ENCODE data around the gene ATG16L1.

ATG16L1 gene

GRCh38 chr2:233251306-233252116, at the start of gene ATG16L1:
TSS of gene ATG16L1 (plus strand) at chr2:233251673. CDS start at chr2:233251828, 155 bp downstream.
- Mint-ChIP-seq H3K27me3 (ENCODE audit: low read depth) (no peaks in the 10 kb centered on the region), H3K36me3 (ENCODE audit: low read depth) (peaks cover 25% of the 10 kb centered on the region), H3K4me1 (ENCODE audit: low read depth) (peaks cover 59% of the 10 kb centered on the region), H3K4me3 (peak within 1 kb of the TSS; percentile 91), H3K9me3 (no peaks in the 10 kb centered on the region), H3K27ac (peak within 1 kb of the TSS; percentile 97)

GRCh38 chr2:233202531-233202944, 48.9 kb upstream of the ATG16L1 start:
- H3K9me3 Mint-ChIP-seq, result peaks cover 4% of the 10 kb centered on the region
- peak overlapping the region; percentile 31 for H3K27ac Mint-ChIP-seq
- H3K4me3 Mint-ChIP-seq, result no peak overlapping the region
- H3K36me3 Mint-ChIP-seq (ENCODE audit: low read depth), result peaks cover 47% of the 10 kb centered on the region
- H3K27me3 Mint-ChIP-seq (ENCODE audit: low read depth), result no peaks in the 10 kb centered on the region
- H3K4me1 Mint-ChIP-seq (ENCODE audit: low read depth), result no peaks in the 10 kb centered on the region

GRCh38 chr2:233203060-233203459, 48.4 kb upstream of the ATG16L1 start:
- Mint-ChIP-seq H3K9me3 (peaks cover 4% of the 10 kb centered on the region), H3K4me3 (no peak overlapping the region), H3K27ac (peak overlapping the region; percentile 31), H3K36me3 (ENCODE audit: low read depth) (peaks cover 47% of the 10 kb centered on the region), H3K4me1 (ENCODE audit: low read depth) (no peaks in the 10 kb centered on the region), H3K27me3 (ENCODE audit: low read depth) (no peaks in the 10 kb centered on the region)

- Mint-ChIP-seq H3K4me1 (ENCODE audit: low read depth) (no peaks in the 10 kb centered on the region), H3K36me3 (ENCODE audit: low read depth) (peaks cover 47% of the 10 kb centered on the region), H3K4me3 (no peak overlapping the region), H3K27ac (no peak overlapping the region), H3K9me3 (peaks cover 4% of the 10 kb centered on the region), H3K27me3 (ENCODE audit: low read depth) (no peaks in the 10 kb centered on the region)
Measured at GRCh38 chr2:233204286-233204936, 47.1 kb upstream of the ATG16L1 start.

GRCh38 chr2:233208382-233209116, 42.9 kb upstream of the ATG16L1 start:
- H3K36me3 Mint-ChIP-seq (ENCODE audit: low read depth), result peaks cover 25% of the 10 kb centered on the region

GRCh38 chr2:233209117-233209532, 42.3 kb upstream of the ATG16L1 start:
- Mint-ChIP-seq H3K4me1 (ENCODE audit: low read depth) (no peaks in the 10 kb centered on the region), H3K4me3 (no peak overlapping the region), H3K36me3 (ENCODE audit: low read depth) (peaks cover 19% of the 10 kb centered on the region), H3K27ac (no peak overlapping the region), H3K27me3 (ENCODE audit: low read depth) (no peaks in the 10 kb centered on the region), H3K9me3 (no peaks in the 10 kb centered on the region)

More at GRCh38 chr2:233208382-233209116, 42.9 kb upstream of the ATG16L1 start:
- no peaks in the 10 kb centered on the region for H3K9me3 Mint-ChIP-seq
- H3K4me3 Mint-ChIP-seq, result no peak overlapping the region
- no peaks in the 10 kb centered on the region for H3K27me3 Mint-ChIP-seq (ENCODE audit: low read depth)
- no peaks in the 10 kb centered on the region for H3K4me1 Mint-ChIP-seq (ENCODE audit: low read depth)
- H3K27ac Mint-ChIP-seq, result no peak overlapping the region

- peaks cover 18% of the 10 kb centered on the region for H3K36me3 Mint-ChIP-seq (ENCODE audit: low read depth)
- H3K9me3 Mint-ChIP-seq, result no peaks in the 10 kb centered on the region
- H3K27me3 Mint-ChIP-seq (ENCODE audit: low read depth), result no peaks in the 10 kb centered on the region
- peak overlapping the region; percentile 1 for H3K27ac Mint-ChIP-seq
- H3K4me3 Mint-ChIP-seq, result no peak overlapping the region
- H3K4me1 Mint-ChIP-seq (ENCODE audit: low read depth), result no peaks in the 10 kb centered on the region
Measured at GRCh38 chr2:233209533-233210171, 41.8 kb upstream of the ATG16L1 start.

GRCh38 chr2:233210281-233210680, 41.2 kb upstream of the ATG16L1 start:
- Mint-ChIP-seq H3K9me3 (no peaks in the 10 kb centered on the region), H3K27ac (peak overlapping the region; percentile 58), H3K4me1 (ENCODE audit: low read depth) (no peaks in the 10 kb centered on the region), H3K27me3 (ENCODE audit: low read depth) (no peaks in the 10 kb centered on the region), H3K4me3 (no peak overlapping the region), H3K36me3 (ENCODE audit: low read depth) (peaks cover 16% of the 10 kb centered on the region)

- H3K36me3 Mint-ChIP-seq (ENCODE audit: low read depth), result peaks cover 16% of the 10 kb centered on the region
- H3K27me3 Mint-ChIP-seq (ENCODE audit: low read depth), result no peaks in the 10 kb centered on the region
- no peaks in the 10 kb centered on the region for H3K9me3 Mint-ChIP-seq
- no peaks in the 10 kb centered on the region for H3K4me1 Mint-ChIP-seq (ENCODE audit: low read depth)
- no peak overlapping the region for H3K27ac Mint-ChIP-seq
- no peak overlapping the region for H3K4me3 Mint-ChIP-seq
Measured at GRCh38 chr2:233210843-233211547, 40.5 kb upstream of the ATG16L1 start.

- Mint-ChIP-seq H3K4me1 (ENCODE audit: low read depth) (no peaks in the 10 kb centered on the region), H3K27ac (no peak overlapping the region), H3K36me3 (ENCODE audit: low read depth) (peaks cover 16% of the 10 kb centered on the region), H3K27me3 (ENCODE audit: low read depth) (no peaks in the 10 kb centered on the region), H3K9me3 (no peaks in the 10 kb centered on the region), H3K4me3 (no peak overlapping the region)
Measured at GRCh38 chr2:233211548-233211895, 40.0 kb upstream of the ATG16L1 start.

- H3K4me1 Mint-ChIP-seq (ENCODE audit: low read depth), result no peaks in the 10 kb centered on the region
- H3K9me3 Mint-ChIP-seq, result no peaks in the 10 kb centered on the region
- H3K27ac Mint-ChIP-seq, result no peak overlapping the region
- H3K27me3 Mint-ChIP-seq (ENCODE audit: low read depth), result no peaks in the 10 kb centered on the region
- H3K4me3 Mint-ChIP-seq, result no peak overlapping the region
- H3K36me3 Mint-ChIP-seq (ENCODE audit: low read depth), result peaks cover 8% of the 10 kb centered on the region
Measured at GRCh38 chr2:233213011-233213410, 38.5 kb upstream of the ATG16L1 start.

- H3K4me1 Mint-ChIP-seq (ENCODE audit: low read depth), result no peaks in the 10 kb centered on the region
- no peak overlapping the region for H3K4me3 Mint-ChIP-seq
- no peaks in the 10 kb centered on the region for H3K27me3 Mint-ChIP-seq (ENCODE audit: low read depth)
- H3K9me3 Mint-ChIP-seq, result no peaks in the 10 kb centered on the region
- peaks cover 8% of the 10 kb centered on the region for H3K36me3 Mint-ChIP-seq (ENCODE audit: low read depth)
- H3K27ac Mint-ChIP-seq, result peak overlapping the region; percentile 8
Measured at GRCh38 chr2:233213975-233214374, 37.5 kb upstream of the ATG16L1 start.

- H3K27me3 Mint-ChIP-seq (ENCODE audit: low read depth), result no peaks in the 10 kb centered on the region
- no peaks in the 10 kb centered on the region for H3K4me1 Mint-ChIP-seq (ENCODE audit: low read depth)
- H3K9me3 Mint-ChIP-seq, result no peaks in the 10 kb centered on the region
- H3K4me3 Mint-ChIP-seq, result no peak overlapping the region
- no peaks in the 10 kb centered on the region for H3K36me3 Mint-ChIP-seq (ENCODE audit: low read depth)
- H3K27ac Mint-ChIP-seq, result no peak overlapping the region
Measured at GRCh38 chr2:233217892-233218377, 33.5 kb upstream of the ATG16L1 start.

GRCh38 chr2:233218836-233219235, 32.6 kb upstream of the ATG16L1 start:
- Mint-ChIP-seq H3K4me1 (ENCODE audit: low read depth) (no peaks in the 10 kb centered on the region), H3K36me3 (ENCODE audit: low read depth) (no peaks in the 10 kb centered on the region), H3K27me3 (ENCODE audit: low read depth) (no peaks in the 10 kb centered on the region), H3K27ac (no peak overlapping the region), H3K9me3 (no peaks in the 10 kb centered on the region), H3K4me3 (no peak overlapping the region)
